Stomach (tissue), 4 donors: Measurements from ENCODE around the gene ACRV1.

Experiments
- EP300 ChIP-seq: sonication (generic); formaldehyde crosslinking; IDR thresholded peaks from one replicate; pipeline ENCODE4 v1.6.1; 2017; ENCODE audit warnings: antibody characterized with exemption
- POLR2A ChIP-seq, 4 donors: fragments of 450-650 bp; IDR thresholded peaks; one replicate each; pipeline ENCODE4 v1.6.1; 2016; ENCODE audit warnings: antibody characterized with exemption in 4 of 4, control low read depth in 2 of 4, mild to moderate bottlenecking in 1 of 4, moderate library complexity in 1 of 4
- POLR2AphosphoS5 ChIP-seq, 3 donors: sonication (generic); formaldehyde crosslinking; IDR thresholded peaks; one replicate each; pipeline ENCODE4 v1.6.1; 2016; ENCODE audit warnings: antibody characterized with exemption in 3 of 3
- TF ChIP-seq, protein P1 (sequence below), 7 experiments: fragments of 450-650 bp in 4 of 7; fragments of 200-600 bp in 3 of 7; sonication (generic) in 3 of 7; IDR thresholded peaks; one replicate each; pipeline ENCODE4 v1.5.1; 2016 to 2019; ENCODE audit warnings: antibody characterized with exemption in 7 of 7, control low read depth in 2 of 7, mild to moderate bottlenecking in 1 of 7

- TF ChIP-seq, protein P1, sequence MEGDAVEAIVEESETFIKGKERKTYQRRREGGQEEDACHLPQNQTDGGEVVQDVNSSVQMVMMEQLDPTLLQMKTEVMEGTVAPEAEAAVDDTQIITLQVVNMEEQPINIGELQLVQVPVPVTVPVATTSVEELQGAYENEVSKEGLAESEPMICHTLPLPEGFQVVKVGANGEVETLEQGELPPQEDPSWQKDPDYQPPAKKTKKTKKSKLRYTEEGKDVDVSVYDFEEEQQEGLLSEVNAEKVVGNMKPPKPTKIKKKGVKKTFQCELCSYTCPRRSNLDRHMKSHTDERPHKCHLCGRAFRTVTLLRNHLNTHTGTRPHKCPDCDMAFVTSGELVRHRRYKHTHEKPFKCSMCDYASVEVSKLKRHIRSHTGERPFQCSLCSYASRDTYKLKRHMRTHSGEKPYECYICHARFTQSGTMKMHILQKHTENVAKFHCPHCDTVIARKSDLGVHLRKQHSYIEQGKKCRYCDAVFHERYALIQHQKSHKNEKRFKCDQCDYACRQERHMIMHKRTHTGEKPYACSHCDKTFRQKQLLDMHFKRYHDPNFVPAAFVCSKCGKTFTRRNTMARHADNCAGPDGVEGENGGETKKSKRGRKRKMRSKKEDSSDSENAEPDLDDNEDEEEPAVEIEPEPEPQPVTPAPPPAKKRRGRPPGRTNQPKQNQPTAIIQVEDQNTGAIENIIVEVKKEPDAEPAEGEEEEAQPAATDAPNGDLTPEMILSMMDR (IDR thresholded peaks at IDR 0.05): no peak
- TF ChIP-seq POLR2A (IDR thresholded peaks at IDR 0.05) (no peak), POLR2AphosphoS5 (IDR thresholded peaks at IDR 0.05) (no peak), EP300 (no peak)
Observed at GRCh38 chr11:125638315-125638714, 42.3 kb downstream of the ACRV1 start.
